ENCODE results near the gene RALGAPA1.
"Not testable (repeated sequence)": the region's sequence is repeated elsewhere in the genome, so short reads cannot be mapped to it uniquely, and the experiment has no call there.

The RALGAPA1 gene

DNA sequence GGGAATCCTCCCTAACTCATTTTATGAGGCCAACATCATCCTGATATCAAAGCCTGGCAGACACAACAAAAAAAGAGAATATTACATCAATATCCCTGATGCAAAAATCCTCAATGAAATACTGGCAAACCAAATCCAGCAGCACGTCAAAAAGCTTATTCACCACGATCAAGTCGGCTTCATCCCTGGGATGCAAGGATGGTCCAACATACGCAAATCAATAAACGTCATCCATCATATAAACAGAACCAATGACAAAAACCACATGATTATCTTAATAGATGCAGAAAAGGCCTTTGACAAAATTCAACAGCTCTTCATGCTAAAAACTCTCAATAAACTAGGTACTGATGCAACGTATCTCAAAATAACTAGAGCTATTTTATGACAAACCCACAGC lies 189.1 kb downstream of the RALGAPA1 start:
- DNase-seq = not testable (repeated sequence)

DNA sequence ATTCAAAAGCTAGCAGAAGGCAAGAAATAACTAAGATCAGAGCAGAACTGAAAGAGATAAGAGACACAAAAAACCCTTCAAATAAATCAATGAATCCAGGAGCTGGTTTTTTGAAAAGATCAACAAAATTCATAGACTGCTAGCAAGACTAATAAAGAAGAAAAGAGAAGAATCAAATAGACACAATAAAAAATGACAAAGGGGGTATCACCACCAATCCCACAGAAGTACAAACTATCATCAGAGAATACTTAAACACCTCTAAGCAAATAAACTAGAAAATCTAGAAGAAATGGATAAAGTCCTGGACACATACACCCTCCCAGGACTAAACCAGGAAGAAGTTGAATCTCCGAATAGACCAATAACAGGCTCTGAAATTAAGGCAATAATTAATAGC lies 189.6 kb downstream of the RALGAPA1 start:
- not testable (repeated sequence) for DNase-seq

DNA sequence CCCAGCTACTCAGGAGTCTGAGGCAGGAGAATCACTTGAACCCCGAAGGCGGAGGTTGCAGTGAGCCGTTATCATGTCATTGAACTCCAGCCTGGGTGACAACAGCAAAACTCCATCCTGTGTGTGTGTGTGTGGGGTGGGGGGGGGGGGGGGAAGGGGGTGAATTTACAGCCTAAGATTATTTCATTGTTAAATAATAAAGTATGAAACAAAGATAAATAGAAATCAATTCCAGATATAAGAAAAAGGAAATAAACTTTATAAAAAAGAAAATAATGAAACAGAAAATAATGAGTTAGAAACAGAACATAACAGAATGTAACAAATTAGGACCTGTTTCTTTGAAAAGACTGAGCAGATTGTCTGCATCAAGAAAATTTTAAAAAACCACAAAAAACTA lies 191.6 kb downstream of the RALGAPA1 start:
- no peak for DNase-seq

DNA sequence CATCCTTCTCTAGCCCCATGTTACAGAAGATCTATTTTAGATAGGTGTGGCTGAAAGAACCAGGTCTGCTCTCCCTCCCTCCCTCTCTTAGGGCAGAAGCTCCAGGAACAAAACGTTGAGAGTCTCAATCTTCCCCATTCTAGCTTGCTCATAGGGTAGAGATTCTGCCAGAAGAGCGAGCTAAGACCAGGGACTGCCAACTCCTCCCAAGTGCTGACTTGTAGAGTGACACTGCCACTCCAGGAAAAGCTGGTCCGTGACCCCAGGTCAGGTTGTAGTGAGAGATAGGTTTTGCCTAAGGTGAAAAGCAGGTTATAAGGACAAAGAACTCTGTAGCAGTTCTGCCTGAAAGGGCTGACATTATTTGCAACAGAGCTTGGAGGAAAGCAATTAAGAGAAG lies 201.7 kb downstream of the RALGAPA1 start:
- DNase-seq = no peak

DNA sequence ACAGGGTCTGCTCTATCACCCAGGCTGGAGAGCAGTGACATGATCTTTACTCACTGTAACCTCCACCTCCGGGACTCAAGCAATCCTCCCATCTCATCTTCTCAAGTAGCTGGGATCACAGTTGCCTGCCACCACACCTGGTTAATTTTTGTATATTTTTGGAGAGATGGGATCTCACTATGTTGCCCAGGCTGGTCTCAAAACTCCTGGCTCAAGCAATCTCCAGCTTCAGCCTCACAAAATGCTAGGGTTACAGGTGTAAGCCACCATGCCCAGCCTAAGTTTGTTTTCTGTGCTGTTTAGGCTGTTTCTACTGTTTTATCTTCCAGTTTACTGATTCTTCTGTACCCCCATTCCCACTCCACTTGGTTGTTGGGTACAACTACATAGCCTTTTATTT lies 208.8 kb downstream of the RALGAPA1 start:
- no peak for DNase-seq

DNA sequence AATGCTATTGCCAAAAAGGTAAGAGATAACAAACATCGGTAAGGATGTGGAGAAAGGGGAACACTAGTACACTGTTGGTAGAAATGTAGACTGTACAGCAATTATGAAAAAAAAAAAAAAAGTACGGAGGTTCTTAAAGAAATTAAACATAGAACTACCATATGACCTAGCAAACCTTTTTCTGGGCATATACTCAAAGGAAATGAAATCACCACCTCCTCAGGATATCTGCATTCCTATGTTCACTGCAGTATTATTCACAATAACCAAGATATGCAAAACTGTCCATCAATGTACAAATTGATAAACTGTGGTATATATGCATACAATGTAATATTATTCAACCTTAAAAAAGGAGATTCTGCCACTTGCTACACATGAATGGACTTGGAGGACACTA lies 214.5 kb downstream of the RALGAPA1 start:
- DNase-seq = no peak

DNA sequence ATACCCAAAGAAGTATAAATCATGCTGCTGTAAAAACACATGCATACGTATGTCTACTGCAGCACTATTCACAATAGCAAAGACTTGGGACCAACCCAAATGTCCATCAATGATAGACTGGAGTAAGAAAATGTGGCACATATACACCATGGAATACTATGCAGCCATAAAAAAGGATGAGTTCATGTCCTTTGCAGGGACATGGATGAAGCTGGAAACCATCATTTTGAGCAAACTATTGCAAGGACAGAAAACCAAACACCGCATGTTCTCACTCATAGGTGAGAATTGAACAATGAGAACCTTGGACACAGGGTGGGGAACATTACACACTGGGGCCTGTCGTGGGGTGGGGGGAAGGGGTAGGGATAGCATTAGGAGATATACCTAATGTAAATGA lies 221.7 kb downstream of the RALGAPA1 start:
- DNase-seq = not testable (repeated sequence)

DNA sequence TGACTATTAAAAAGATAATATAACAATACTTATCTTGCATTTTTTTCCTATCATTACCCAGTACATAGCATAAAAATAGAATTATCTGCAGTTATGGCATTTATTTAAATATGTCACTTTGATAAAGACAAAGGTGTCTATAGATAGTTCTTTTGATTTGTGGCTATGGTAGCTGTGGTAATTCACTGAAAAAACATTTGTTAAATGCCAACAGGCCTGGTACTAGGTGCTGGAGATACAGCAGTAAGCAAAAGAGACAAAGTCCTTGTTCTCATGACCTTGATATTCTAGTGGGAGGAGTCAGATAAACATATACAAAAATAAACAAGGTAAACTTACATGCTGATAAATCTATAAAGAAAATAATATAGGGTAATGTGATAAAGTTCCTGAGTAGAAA lies 230.5 kb downstream of the RALGAPA1 start:
- DNase-seq = no peak

DNA sequence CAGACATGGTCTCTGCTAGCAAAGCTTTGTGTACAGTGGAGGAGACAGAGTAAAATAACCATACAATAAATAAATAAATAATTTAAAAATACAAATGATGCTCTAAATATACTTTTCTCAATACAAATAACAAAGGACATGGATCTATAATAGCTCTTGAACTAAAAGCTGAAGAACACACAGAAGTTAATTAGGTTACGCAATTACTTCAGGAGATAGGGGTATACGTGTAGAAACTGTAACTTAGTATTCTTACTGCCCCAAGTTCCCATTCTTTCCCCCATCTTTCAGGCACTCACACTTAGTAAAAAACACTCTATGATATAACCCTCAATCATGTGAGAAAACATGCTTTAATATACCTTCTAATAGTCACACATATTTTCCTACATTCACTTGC lies 231.0 kb downstream of the RALGAPA1 start:
- DNase-seq = no peak

DNA sequence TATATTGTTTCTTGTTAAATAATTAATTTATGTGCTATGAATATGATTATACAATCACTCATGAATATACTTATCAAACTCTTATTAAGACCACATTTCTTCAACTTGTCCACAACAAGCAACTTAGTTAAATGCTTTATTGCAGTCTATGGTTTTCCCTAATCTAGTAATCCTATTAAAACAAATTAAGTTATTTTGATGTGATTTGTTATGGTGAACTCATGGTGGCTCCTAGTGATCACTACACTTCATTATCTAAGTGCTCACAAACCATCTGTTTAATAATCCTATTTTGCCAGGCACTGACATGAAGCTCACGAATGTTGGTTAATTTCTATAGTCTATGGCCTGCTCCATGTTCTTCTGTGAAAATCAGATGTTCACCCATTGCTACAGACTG lies 232.2 kb downstream of the RALGAPA1 start:
- no peak for DNase-seq

DNA sequence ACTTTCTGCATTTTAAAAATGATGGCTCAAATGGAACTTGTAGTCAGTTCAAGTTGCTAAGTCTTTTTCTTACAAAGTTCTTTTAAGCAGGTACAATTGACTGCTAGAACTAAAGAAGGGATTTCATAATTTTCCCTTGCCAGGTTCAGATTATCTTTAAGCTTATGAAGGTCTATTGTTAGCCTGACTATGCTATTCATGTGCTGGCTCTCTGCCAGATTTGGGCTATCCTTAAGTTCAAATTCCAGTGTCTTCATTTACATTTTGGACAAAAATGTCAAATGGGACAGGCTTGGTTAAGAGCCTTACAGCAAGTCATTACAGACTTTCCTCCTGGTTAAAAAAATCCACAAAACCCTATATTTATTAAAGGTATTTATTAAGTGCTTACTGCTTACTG lies 232.8 kb downstream of the RALGAPA1 start:
- DNase-seq = no peak

DNA sequence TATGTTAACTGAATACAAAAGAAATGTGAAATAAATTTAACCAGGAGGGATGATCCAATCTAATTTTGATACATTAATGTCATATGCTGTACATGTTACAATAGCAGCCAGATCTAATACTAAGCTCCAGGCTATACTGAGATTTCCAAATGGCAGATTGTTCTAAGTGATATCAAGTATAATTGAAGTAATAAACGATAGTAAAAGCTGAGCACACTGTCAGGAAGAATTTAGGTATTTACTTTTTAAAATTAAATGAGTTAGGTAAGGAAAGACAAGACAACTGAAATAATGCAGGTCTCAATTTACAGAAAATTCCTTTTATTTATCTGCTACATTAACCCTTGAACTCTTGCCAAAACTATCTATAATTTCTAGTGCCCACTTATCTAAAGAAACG lies 235.2 kb downstream of the RALGAPA1 start:
- no peak for DNase-seq

DNA sequence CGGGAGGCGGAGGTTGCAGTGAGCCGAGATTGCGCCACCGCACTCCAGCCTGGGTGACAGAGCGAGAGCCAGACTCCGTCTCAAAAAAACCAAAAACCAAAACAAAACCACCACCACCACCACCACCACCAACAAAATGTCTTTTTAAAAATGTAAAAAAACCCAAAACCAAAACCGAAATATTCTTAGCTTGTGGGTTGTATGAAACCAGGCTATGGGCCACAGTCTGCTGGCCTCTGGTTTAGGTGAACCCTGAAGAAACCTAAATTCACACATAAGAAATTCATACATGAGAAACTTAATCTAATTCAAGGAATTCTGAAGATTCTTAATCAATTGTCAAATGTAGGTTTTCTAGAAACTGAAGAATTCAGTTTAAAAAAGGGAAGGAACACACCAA lies 237.5 kb downstream of the RALGAPA1 start:
- DNase-seq = no peak

DNA sequence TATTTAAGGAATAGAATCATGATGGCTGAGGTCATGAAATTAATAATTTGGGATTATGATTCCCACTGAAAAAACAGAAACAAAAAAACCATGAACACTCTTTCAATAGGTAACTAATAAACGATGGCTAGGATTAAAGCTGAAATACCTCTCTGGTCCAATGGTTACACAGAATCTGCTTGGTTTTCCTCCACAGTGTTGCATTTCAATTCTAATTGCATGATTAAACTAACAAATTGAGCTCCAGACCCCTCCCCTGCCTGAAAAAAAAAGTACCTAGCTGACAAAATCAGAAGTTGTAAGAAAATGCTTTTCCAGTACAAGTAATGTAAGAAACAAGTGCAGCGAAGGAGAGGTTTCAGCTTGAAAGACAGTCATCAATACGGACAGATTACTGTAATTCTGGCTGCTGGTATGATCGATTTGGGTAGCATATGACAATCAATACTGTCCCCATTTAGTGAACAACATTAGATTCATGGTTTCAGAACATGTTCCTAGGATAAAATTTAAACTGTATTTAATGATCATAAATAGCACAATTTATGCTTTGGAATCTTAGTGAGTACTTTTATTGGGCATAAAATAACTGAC lies 243.1 kb downstream of the RALGAPA1 start:
- no peak for DNase-seq

DNA sequence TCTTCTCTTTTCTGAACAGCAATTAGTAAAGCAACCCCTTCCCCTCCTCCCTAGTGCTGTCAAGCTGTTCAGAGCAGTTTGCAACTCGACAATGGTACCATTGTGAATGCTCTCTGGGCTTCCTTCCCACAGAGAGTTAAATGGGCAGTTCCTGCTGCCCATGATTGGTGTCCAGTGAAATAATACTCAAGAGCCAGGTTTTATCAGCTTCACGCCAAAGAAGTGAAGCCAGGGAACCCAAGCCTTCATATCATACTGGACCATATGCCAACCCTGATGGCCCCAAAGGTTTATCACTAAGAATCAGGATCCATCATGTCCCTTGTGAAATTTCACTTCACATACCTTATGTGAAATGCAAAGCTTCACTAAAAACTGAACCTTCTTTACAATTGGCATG lies 250.4 kb downstream of the RALGAPA1 start:
- DNase-seq = no peak

DNA sequence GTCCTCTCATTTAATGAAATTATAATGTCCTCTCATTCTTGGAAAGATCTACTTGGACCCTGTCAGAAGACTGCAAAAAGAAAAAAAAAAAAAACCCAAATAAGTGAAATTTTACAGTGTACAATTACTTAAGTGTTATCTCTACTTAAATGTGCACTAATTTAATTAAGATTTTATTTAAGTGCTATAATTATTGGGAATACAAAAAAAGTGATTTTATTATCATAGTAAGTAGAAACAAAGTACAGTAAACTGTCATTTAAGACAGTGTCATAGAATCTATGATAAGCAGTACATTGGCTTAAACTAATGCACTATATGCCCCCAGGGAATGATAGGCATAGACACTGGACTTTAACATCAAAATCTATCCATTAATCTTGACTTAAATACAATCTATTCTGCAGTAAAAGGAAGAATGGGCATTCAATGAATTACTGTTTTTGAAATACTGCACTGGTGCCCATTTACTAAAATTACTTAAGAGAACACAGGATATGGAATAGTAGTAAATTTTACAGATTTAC lies 251.8 kb downstream of the RALGAPA1 start:
- DNase-seq = no peak

DNA sequence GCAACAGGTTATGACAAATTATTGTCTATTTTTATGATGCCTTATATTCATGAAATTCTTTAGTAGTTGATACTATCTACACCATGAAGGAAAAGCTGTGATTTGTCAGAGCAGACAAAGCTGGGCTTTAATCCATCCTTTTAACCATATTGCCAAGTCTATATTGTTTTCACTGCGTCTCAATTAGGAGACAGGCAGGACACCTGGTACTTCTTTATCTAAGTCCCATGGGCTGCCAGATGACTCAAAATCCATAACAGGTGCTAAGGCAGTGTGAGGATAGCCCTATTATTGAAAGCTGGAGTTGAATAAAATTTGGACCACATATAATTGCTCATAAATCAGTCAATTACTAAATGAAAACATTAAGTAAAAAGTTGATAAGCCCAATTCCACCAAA lies 252.5 kb downstream of the RALGAPA1 start:
- no peak for DNase-seq

DNA sequence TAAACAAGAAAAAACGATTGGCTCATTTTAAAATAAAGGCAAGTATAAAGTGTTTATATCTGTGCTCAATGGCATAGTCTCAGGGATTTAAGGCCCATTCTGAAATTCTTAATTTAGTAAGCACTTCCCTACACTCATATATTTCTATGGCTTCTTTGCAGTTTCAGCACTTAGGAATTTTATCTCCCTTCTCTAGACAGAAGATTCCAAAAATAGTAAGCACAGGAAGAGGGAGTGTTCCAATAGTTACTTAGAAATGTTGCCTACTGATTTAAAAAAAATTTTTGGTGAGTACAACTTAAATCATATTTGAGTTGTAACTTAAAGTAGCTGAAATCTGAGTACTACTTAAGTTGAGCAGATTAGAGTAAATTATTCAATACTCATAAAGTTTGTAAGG lies 255.3 kb downstream of the RALGAPA1 start:
- DNase-seq = no peak

DNA sequence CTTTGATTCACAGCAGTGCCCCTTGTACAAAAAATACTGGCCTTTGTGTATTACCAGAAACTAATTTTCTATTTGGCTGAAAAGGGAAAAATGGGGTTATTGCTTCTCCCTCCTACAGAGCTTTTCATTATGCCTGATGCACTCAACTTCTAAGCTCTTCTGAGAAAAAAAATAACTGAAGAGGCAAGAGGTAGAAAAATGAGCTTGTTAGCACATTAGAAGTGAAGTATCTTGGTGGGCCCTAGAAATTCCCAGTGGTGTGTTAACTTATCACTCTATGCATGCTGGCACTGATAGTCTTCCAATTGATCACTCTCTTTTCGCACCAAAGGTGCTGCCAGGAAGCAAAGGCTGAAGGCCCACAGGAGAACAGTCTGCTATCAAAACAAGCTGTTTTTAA lies 258.0 kb downstream of the RALGAPA1 start:
- no peak for DNase-seq

DNA sequence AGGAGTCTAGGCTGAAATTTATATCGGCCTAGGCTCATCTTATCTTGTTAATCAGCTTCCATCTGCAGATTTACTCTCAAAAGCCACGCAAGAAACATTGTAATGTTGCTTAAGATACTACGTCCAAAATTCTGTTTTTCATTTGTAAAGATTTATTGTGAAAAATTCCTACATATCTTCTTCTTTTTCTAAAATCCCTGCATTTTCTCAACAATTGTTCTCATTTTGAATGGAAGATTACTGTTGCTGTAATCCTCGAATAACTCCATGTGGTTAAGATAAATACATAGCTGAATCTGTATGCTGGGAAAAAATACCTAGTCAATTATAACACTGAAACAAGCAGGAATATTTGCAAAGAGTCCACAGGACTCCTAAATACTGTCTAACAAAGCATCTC lies 259.5 kb downstream of the RALGAPA1 start:
- DNase-seq = no peak

DNA sequence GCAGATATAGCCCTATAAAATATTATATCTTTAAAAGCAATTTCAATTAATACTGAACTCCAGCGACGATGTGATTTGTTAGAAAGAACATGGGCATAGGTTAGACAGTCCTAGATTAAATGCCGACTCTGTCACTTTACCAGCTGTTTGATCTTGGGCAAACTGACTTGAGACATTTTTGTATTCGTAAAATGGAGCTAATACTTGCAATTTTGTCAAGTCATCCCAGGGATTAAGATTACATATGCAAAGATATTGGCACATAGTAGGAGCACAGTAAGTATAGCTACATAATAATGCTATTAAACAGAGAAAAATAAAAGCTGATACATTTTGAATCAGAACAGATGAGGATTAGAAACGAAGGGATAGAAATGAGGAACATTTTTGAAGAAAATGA lies 266.1 kb downstream of the RALGAPA1 start:
- DNase-seq = no peak

DNA sequence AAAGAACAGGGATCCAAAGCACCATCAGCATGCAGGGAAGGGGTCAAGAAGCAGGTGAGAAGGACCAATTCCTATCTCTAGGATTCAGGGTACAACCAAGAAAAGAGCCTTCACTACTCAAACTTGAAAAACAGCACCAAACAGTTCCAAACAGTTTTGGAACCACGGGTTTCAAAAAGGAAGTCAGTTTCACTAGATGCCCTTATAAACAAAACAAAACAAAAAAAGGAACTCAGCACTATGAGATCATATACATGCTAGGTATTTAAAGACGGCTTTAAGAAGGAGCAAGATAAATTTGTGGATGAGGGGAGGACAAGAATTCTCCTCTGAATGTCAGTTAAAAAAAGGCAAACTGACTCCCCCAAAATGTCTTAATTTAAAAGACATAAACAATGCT lies 269.1 kb downstream of the RALGAPA1 start:
- DNase-seq = no peak

DNA sequence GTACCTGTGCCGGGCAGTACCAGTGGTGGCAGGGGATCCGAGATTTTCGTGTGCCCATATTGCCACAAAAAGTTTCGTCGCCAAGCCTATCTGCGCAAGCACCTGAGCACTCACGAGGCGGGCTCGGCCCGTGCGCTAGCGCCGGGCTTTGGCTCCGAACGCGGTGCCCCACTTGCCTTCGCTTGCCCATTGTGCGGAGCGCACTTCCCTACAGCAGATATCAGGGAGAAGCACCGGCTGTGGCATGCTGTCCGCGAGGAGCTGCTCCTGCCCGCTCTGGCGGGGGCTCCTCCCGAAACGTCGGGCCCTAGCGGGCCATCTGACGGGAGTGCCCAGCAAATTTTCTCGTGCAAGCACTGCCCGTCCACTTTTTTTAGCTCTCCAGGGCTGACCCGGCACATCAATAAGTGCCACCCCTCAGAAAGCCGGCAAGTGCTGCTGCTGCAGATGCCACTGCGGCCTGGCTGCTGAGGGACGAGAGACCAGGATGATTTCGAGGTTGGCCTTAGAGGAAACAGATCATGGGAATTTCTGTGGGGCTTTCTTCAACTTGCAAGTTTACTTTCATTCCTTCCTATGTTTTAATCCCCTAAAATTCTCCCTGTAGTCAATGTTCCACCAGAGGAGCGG lies 273.5 kb downstream of the RALGAPA1 start:
- DNase-seq = no peak

DNA sequence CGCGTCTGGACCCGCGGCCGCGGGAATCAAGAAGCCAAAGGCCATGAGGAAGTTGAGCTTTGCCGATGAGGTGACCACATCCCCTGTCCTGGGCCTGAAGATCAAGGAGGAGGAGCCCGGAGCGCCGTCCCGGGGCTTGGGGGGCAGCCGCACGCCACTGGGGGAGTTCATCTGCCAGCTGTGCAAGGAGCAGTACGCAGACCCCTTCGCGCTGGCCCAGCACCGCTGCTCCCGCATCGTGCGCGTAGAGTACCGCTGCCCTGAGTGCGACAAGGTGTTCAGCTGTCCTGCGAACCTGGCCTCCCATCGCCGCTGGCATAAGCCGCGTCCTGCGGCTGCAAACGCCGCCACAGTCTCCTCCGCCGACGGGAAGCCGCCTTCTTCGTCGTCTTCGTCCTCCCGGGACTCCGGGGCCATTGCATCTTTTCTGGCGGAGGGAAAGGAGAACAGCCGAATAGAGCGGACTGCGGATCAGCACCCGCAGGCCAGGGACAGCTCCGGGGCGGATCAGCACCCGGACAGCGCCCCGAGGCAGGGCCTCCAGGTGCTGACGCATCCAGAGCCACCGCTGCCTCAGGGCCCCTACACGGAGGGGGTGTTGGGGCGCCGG lies 274.1 kb downstream of the RALGAPA1 start:
- DNase-seq = peak; percentile 43

All from KG1 (cell line).